HepG2 (cell line): ENCODE results near the gene TPI1. TPM values are rescaled to one million over a fixed set of nuclear protein-coding genes. Genes with fewer than 3 reads are reported as not detected.

Experiments used
- CREM ChIP-seq, 2 experiments: sonication (generic) in 1 of 2; formaldehyde crosslinking in 1 of 2; IDR thresholded peaks; 2 replicates each; pipeline versions ENCODE4 v1.4.0 to v1.6.1; 2016 to 2020; ENCODE audit warnings: antibody characterized with exemption in 1 of 2, mild to moderate bottlenecking in 1 of 2, missing genetic modification reagents in 1 of 2
- DBP ChIP-seq: sonication (generic); formaldehyde crosslinking; IDR thresholded peaks from 2 replicates; pipeline ENCODE4 v1.4.0; 2020; ENCODE audit warnings: missing genetic modification reagents; ENCODE audit errors: not compliant biosample characterization
- FOSL2 ChIP-seq: sonication (generic); formaldehyde crosslinking; IDR thresholded peaks from 2 replicates; pipeline ENCODE4 v1.4.0; 2020; ENCODE audit warnings: missing genetic modification reagents
- FOXC1 ChIP-seq: sonication (generic); formaldehyde crosslinking; IDR thresholded peaks from 2 replicates; pipeline ENCODE4 v1.8.0; 2022; ENCODE audit warnings: mild to moderate bottlenecking, missing genetic modification reagents, borderline replicate concordance
- GLMP ChIP-seq: sonication (generic); formaldehyde crosslinking; IDR thresholded peaks from 2 replicates; pipeline ENCODE4 v1.9.0; 2021; ENCODE audit warnings: missing genetic modification reagents, mild to moderate bottlenecking, borderline replicate concordance
- HNF1B ChIP-seq: sonication (generic); formaldehyde crosslinking; IDR thresholded peaks from 2 replicates; pipeline ENCODE4 v1.5.1; 2020; ENCODE audit warnings: mild to moderate bottlenecking, moderate library complexity, missing genetic modification reagents
- IKZF1 ChIP-seq: fragments of 450-650 bp; IDR thresholded peaks from 2 replicates; pipeline ENCODE4 v1.7.1; 2016
- JUN ChIP-seq: sonication (generic); formaldehyde crosslinking; IDR thresholded peaks from 2 replicates; pipeline ENCODE4 v1.4.0; 2020; ENCODE audit warnings: mild to moderate bottlenecking, missing genetic modification reagents
- KLF12 ChIP-seq: sonication (generic); formaldehyde crosslinking; IDR thresholded peaks from 2 replicates; pipeline ENCODE4 v1.4.0; 2020; ENCODE audit warnings: missing genetic modification reagents, borderline replicate concordance
- LBX2 ChIP-seq: sonication (generic); formaldehyde crosslinking; IDR thresholded peaks from 2 replicates; pipeline ENCODE4 v1.5.0; 2020; ENCODE audit warnings: missing genetic modification reagents, mild to moderate bottlenecking, borderline replicate concordance
- MIXL1 ChIP-seq: IDR thresholded peaks from 2 replicates; pipeline ENCODE4 v1.6.1; 2016
- MXI1 ChIP-seq: IDR thresholded peaks from 3 replicates; pipeline ENCODE4 v1.6.1; 2012; ENCODE audit warnings: low read depth, low read length, inconsistent platforms, borderline replicate concordance
- SKI ChIP-seq: fragments of 450-650 bp; IDR thresholded peaks from one replicate; pipeline ENCODE4 v1.6.1; 2018; ENCODE audit warnings: mild to moderate bottlenecking; ENCODE audit not compliant: partially characterized antibody
- SMARCC2 ChIP-seq: fragments of 450-650 bp; IDR thresholded peaks from 2 replicates; pipeline ENCODE4 v1.6.1; 2017; ENCODE audit warnings: antibody characterized with exemption, mild to moderate bottlenecking
- TBX2 ChIP-seq: sonication (generic); formaldehyde crosslinking; IDR thresholded peaks from 2 replicates; pipeline ENCODE4 v1.5.0; 2020; ENCODE audit warnings: missing genetic modification reagents, mild to moderate bottlenecking, borderline replicate concordance
- TOE1 ChIP-seq: sonication (generic); formaldehyde crosslinking; IDR thresholded peaks from 2 replicates; pipeline ENCODE4 v1.4.0; 2020; ENCODE audit warnings: mild to moderate bottlenecking, missing genetic modification reagents
- TOPORS ChIP-seq: sonication (generic); formaldehyde crosslinking; IDR thresholded peaks from 2 replicates; pipeline ENCODE4 v1.8.0; 2023; ENCODE audit warnings: mild to moderate bottlenecking, missing genetic modification reagents
- XRCC5 ChIP-seq: fragments of 200-400 bp; formaldehyde crosslinking; optimal IDR thresholded peaks from 2 replicates; pipeline ENCODE3; 2017; ENCODE audit warnings: mild to moderate bottlenecking, low read length
- ZBTB44 ChIP-seq: sonication (generic); formaldehyde crosslinking; IDR thresholded peaks from 2 replicates; pipeline ENCODE4 v1.4.0; 2020; ENCODE audit warnings: missing genetic modification reagents
- ZBTB7B ChIP-seq: sonication (generic); formaldehyde crosslinking; IDR thresholded peaks from 2 replicates; pipeline ENCODE4 v1.4.0; 2020; ENCODE audit warnings: missing genetic modification reagents
- ZNF160 ChIP-seq: sonication (generic); formaldehyde crosslinking; IDR thresholded peaks from 2 replicates; pipeline ENCODE4 v1.8.0; 2022; ENCODE audit warnings: mild to moderate bottlenecking, inconsistent platforms, missing genetic modification reagents
- ZNF33A ChIP-seq: sonication (generic); formaldehyde crosslinking; IDR thresholded peaks from 2 replicates; pipeline ENCODE4 v1.5.1; 2020; ENCODE audit warnings: missing genetic modification reagents, mild to moderate bottlenecking, moderate library complexity, borderline replicate concordance
- ZNF619 ChIP-seq: sonication (generic); formaldehyde crosslinking; IDR thresholded peaks from 2 replicates; pipeline ENCODE4 v1.4.0; 2020; ENCODE audit warnings: mild to moderate bottlenecking, missing genetic modification reagents
- ZNF883 ChIP-seq: sonication (generic); formaldehyde crosslinking; IDR thresholded peaks from 2 replicates; pipeline ENCODE4 v1.5.1; 2020; ENCODE audit warnings: mild to moderate bottlenecking, missing genetic modification reagents; ENCODE audit errors: not compliant biosample characterization
- polyA plus RNA-seq, 8 experiments: library from polyadenylated mRNA; depleted of rRNA in 3 of 8; stranded (reverse) in 7 of 8; unstranded in 1 of 8; fragments of >200 nt; fragmentation: Illumina TruSeq in 4 of 8; extraction: Trizol in 4 of 8; gene quantifications; 2 replicates each; pipeline versions ENCODE4 v1.2.1 to v1.2.3, GENCODE V29; 2011 to 2016; ENCODE audit warnings: low read depth in 4 of 8, missing spikeins in 1 of 8, mixed read lengths in 1 of 8; ENCODE audit not compliant: insufficient read depth in 1 of 8
- total RNA-seq, 5 experiments: library from RNA; depleted of rRNA; stranded (reverse); fragments of >200 nt; fragmentation: Illumina TruSeq; extraction: Trizol; gene quantifications; 2 replicates each; pipeline ENCODE4 v1.2.3, GENCODE V29; 2016; ENCODE audit warnings: low read depth in 1 of 5

TPI1 gene
- total and polyA plus RNA-seq, 2 of the 13 experiments (the other 11 are each of a cell fraction or from before 2014, with no cell fraction given): 945 to 2,535 TPM

GRCh38 chr12:6871052-6871957 is 4.0 kb downstream of the TPI1 start (continued):
- no peak; the same call in 2 of the 3 replicates for TF ChIP-seq MXI1
- TF ChIP-seq SMARCC2: no peak
- no peak for TF ChIP-seq GLMP (CRISPR knock-in tag)
- TF ChIP-seq ZNF160 (CRISPR knock-in tag): 0 out of 2 replicates have a peak, but pooled peaks have one; percentile 61
- no peak for TF ChIP-seq TBX2 (CRISPR knock-in tag)
- TF ChIP-seq FOXC1 (CRISPR knock-in tag): no peak
- TF ChIP-seq FOSL2 (CRISPR knock-in tag): peak; percentile 3; the same call in 1 of the 2 replicates
- no peak for TF ChIP-seq SKI
- TF ChIP-seq KLF12 (CRISPR knock-in tag): no peak; the same call in 1 of the 2 replicates
- TF ChIP-seq TOE1: no peak
- TF ChIP-seq ZBTB7B: no peak
- TF ChIP-seq IKZF1: no peak
- TF ChIP-seq ZBTB44 (CRISPR knock-in tag): no peak
- TF ChIP-seq XRCC5: no peak
- no peak for TF ChIP-seq JUN (CRISPR knock-in tag)
- no peak for TF ChIP-seq DBP (CRISPR knock-in tag)
- no peak for TF ChIP-seq ZNF33A
- no peak for TF ChIP-seq ZNF883 (CRISPR knock-in tag)
- TF ChIP-seq TOPORS: no peak
- no peak for TF ChIP-seq MIXL1 (CRISPR knock-in tag)
- TF ChIP-seq CREM (IDR thresholded peaks at IDR 0.05): no peak
- no peak for TF ChIP-seq CREM (CRISPR knock-in tag; IDR thresholded peaks at IDR 0.05)
- TF ChIP-seq HNF1B (CRISPR knock-in tag): no peak; the same call in 1 of the 2 replicates
- TF ChIP-seq LBX2: no peak
- no peak for TF ChIP-seq ZNF619 (CRISPR knock-in tag)
